ENCODE results near the gene RGS11.

GRCh38 chr16:275786-276232 is at the start of gene RGS11:
- TF ChIP-seq CTCF (IDR thresholded peaks at IDR 0.05) = no peak
- TF ChIP-seq TCF7L2 (IDR thresholded peaks at IDR 0.05; ENCODE audit: low read depth, low read length) = no peak
- TF ChIP-seq REST (IDR thresholded peaks at IDR 0.05; ENCODE audit: insufficient read depth in 1 of 2, low read depth in 2 of 2, low read length in 1 of 2) = no peak
- TF ChIP-seq POLR2AphosphoS5 (IDR thresholded peaks at IDR 0.05; ENCODE audit: low read depth, low read length) = no peak

Data from Panc1 (cell line).